ENCODE data around the gene FOXN3.

FOXN3 gene

DNA sequence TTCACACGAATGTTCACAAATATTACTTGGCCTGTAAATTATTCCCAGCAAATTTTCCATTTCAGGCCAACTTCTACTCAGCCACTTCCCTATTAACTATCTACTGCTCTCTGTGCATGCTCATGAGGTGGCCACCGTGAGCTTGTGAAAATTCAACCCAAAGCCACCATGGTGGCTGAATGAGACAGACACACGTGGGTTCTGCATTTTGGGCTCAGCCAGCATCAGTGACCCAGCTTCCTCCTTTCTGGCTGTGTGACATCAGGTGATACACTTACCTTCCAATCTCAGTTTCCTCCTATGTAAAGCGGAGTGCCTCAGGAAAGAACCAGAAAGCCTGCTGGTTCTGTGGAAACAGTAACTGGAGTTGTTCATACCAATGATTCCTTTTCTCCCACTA, 175.8 kb downstream of the FOXN3 start:
- no peak for DNase-seq
- TF ChIP-seq POLR2A (IDR thresholded peaks at IDR 0.05; ENCODE audit: low read length) (no peak), GATA1 (IDR thresholded peaks at IDR 0.05; ENCODE audit: low read depth, low read length) (no peak)

GRCh38 chr14:89240414-89240813, 176.6 kb downstream of the FOXN3 start:
- DNase-seq, result no peak
- TF ChIP-seq POLR2A (IDR thresholded peaks at IDR 0.05; ENCODE audit: low read length), result no peak
- no peak for TF ChIP-seq GATA1 (IDR thresholded peaks at IDR 0.05; ENCODE audit: low read depth, low read length)

DNA sequence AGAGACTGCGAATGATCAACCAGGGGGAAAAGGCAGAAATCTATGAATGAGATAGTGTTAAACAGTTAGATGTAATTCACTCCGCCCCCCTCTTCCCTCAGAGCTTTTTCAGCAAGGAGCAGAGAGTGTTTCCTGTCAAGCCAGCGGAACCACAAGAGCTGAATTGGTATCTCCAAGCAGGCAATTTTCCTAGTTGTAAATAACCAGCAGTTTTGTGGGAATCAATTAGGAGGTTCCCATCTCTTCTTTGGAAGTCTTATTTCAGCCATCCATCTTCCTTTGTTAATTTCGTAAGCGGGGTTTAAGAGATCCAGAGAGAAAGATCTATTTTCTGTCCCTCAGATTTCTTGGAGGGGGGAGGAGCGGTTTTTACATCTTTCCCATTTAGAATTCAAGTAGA, 178.0 kb downstream of the FOXN3 start:
- no peak for DNase-seq
- no peak for TF ChIP-seq POLR2A (IDR thresholded peaks at IDR 0.05; ENCODE audit: low read length)

DNA sequence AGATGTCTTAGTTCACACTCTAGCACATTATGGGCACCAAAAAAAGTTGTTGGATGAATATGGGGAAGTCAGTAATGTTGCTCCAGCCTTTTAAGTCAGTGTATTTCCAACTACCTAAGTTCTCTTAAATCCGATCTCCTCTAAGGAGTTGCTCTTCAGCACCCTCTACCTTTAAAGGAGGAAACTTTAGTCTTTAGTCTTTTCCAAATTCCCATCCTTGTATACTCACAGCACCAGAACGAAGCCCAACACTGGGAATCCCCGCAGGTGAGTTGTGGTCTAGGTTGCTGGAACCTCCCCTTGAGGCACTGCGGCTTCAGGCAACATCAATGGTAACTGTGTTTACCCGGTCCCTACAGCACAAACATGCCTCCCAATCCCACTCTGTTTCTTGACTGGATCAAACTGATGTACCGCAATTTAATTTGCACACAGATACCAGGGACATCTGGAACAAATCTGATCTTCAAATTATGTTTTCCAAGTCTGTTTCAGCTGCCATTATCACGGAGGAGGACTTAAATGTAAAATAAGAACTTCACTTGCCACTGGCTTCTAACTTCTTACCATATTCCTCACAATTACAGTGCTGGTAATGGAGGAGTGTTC, 179.0 kb downstream of the FOXN3 start:
- no peak for TF ChIP-seq POLR2A (IDR thresholded peaks at IDR 0.05; ENCODE audit: low read length)
- TF ChIP-seq GATA1 (IDR thresholded peaks at IDR 0.05; ENCODE audit: low read depth, low read length), result no peak
- DNase-seq, result peak; percentile 10 to 12

GRCh38 chr14:89236851-89237250, 180.2 kb downstream of the FOXN3 start:
- TF ChIP-seq POLR2A (IDR thresholded peaks at IDR 0.05; ENCODE audit: low read length) (no peak), GATA1 (IDR thresholded peaks at IDR 0.05; ENCODE audit: low read depth, low read length) (no peak)
- DNase-seq, result peak in 1 of 2 experiments; percentile 9

DNA sequence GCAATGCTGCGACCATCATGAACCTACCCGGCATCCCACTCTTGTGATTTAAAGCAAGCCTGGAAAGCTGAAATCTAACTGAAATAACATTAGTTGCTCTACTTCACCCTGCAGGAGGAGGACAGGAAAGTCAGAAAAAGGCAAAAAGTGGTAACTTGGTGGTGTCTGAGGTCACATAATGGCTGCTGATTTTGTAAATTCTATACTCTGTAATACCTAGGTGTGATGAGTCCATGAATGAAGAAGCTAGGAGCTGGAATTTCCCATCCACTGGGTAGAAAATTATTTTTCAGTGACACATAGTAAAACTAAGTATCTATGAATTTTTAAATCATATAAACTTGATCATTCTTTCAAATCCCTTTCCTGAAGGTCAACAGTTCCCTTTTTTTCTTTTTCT, 183.8 kb downstream of the FOXN3 start:
- no peak for TF ChIP-seq POLR2A (IDR thresholded peaks at IDR 0.05; ENCODE audit: low read length)
- TF ChIP-seq GATA1 (IDR thresholded peaks at IDR 0.05; ENCODE audit: low read depth, low read length), result no peak
- no peak for DNase-seq

- DNase-seq, result no peak
- TF ChIP-seq GATA1 (IDR thresholded peaks at IDR 0.05; ENCODE audit: low read depth, low read length), result no peak
- no peak for TF ChIP-seq POLR2A (IDR thresholded peaks at IDR 0.05; ENCODE audit: low read length)
Measured at GRCh38 chr14:89232265-89233070, 184.6 kb downstream of the FOXN3 start.

GRCh38 chr14:89231426-89232113, 185.5 kb downstream of the FOXN3 start:
- no peak for TF ChIP-seq POLR2A (IDR thresholded peaks at IDR 0.05; ENCODE audit: low read length)
- no peak for DNase-seq

DNA sequence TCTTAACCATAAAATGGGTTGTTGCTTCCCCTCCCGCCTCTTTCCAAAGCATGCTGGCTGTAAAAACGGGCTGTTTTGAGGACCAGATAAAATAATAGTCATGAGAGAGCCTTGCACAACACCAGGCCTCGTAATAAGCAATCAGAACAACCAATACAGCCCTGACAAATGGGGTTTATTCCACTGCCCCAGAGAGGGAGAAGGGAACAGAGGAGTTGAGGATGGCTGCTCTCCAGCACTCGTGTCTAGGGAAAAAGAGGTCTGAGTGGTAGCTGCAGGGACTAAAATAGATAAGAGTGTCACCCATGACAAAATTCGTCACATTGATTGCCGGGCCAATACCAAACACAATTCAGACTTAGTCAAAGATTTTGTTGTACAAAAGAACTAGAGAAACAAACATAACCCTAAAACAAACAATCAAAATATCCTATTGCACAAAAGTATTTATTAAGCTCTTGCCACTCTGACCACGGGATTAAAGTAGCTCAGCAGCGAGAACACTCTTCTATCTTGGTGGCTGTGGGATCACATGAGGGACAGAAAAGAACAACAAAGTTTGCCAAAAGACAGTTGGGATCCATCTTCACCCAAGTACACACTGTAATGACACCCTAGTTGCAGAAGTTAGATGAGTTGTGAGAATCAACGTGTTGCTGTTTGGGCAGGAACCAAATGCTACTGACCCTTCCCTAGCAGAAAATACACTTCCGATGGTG, 188.0 kb downstream of the FOXN3 start:
- TF ChIP-seq POLR2A (IDR thresholded peaks at IDR 0.05; ENCODE audit: low read length) (no peak), GATA1 (IDR thresholded peaks at IDR 0.05; ENCODE audit: low read depth, low read length) (no peak)
- no peak for DNase-seq

GRCh38 chr14:89227496-89227836, 189.6 kb downstream of the FOXN3 start:
- TF ChIP-seq GATA1 (IDR thresholded peaks at IDR 0.05; ENCODE audit: low read depth, low read length) (no peak), POLR2A (IDR thresholded peaks at IDR 0.05; ENCODE audit: low read length) (no peak)
- DNase-seq, result no peak

DNA sequence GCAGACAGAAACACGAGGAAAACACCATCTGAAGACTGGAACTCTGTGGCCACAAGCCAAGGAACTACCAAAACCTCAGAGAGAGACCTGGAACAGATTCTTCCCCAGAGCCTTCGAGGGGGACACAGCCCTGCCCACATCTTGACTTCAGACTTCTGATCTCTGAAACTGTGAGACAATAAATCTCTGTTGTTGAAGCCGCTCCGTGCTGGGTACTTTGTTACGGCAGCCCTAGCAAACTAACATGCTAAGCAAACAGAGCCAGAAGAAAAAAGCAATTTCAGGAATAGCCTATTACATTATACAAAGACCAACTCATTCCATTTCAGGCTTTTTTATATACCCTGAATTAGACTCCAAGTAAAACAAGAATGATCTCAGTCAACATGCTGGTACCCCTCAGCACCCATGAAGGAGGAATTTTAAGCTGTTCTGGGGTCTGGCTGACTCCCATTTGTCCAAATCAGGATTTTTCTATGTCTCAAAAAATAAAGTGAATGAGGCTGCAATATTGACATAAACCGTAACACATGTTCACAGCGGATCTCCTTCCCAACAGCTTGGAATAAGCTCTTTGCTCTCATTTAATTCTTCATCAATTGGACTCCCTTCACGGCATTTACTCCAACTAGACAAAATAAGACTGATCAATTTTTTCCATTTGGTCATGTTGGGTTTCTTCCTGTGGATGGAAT, 190.1 kb downstream of the FOXN3 start:
- no peak for DNase-seq
- TF ChIP-seq POLR2A (IDR thresholded peaks at IDR 0.05; ENCODE audit: low read length), result no peak
- TF ChIP-seq GATA1 (IDR thresholded peaks at IDR 0.05; ENCODE audit: low read depth, low read length), result no peak

GRCh38 chr14:89225607-89226006, 191.4 kb downstream of the FOXN3 start:
- no peak for DNase-seq
- TF ChIP-seq POLR2A (IDR thresholded peaks at IDR 0.05; ENCODE audit: low read length), result no peak

DNA sequence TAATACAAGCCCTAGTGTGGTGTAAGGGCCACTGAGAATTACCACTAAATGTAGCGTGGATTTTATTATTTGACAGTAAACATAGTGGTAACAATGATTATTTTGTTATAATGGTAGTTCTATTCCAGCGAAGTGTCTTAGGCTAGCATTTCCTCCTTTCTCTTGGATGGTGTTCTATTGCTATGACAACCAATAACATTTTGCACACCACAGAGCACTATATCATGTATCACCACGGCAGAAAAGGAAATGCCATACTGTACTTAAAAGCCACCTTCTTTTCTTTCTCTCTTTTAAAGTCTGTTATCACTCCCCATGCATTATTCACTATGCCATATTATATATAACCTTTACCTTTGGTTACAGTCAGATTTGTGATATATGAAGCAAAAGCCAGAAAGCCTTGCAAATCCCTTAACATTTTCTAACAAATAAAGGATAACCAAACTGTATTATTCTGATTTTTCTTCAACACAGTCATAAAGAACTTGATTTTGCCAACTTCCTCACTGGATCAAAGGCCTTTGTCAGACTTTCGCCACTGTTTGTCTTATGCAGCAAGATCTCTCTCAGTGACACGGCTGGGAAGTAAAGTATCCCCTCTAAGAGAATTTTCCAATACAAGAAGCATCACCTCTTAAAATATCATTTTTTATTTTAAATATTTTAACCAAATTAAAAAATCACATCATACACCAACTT, 195.8 kb downstream of the FOXN3 start:
- DNase-seq, result no peak
- no peak for TF ChIP-seq POLR2A (IDR thresholded peaks at IDR 0.05; ENCODE audit: low read length)
- no peak for TF ChIP-seq GATA1 (IDR thresholded peaks at IDR 0.05; ENCODE audit: low read depth, low read length)

All from erythroblast (primary cell).